ENCODE results near the gene POLDIP3.
"Not testable (repeated sequence)": the region's sequence is repeated elsewhere in the genome, so short reads cannot be mapped to it uniquely, and the experiment has no call there.

The POLDIP3 gene

GRCh38 chr22:42586381-42586780 lies 28.3 kb downstream of the POLDIP3 start:
- no peak overlapping the region for H3K27ac ChIP-seq
- TF ChIP-seq CTCF (conservative IDR thresholded peaks at IDR 0.05) = no peak

GRCh38 chr22:42585096-42585495 lies 29.6 kb downstream of the POLDIP3 start:
- no peak overlapping the region for H3K27ac ChIP-seq
- TF ChIP-seq CTCF (conservative IDR thresholded peaks at IDR 0.05) = no peak

GRCh38 chr22:42584364-42584940 lies 30.2 kb downstream of the POLDIP3 start:
- H3K27ac ChIP-seq = no peak overlapping the region
- TF ChIP-seq CTCF (conservative IDR thresholded peaks at IDR 0.05) = no peak

GRCh38 chr22:42582987-42583386 lies 31.7 kb downstream of the POLDIP3 start:
- no peak overlapping the region for H3K27ac ChIP-seq
- TF ChIP-seq CTCF (conservative IDR thresholded peaks at IDR 0.05) = no peak

- H3K27ac ChIP-seq = peak overlapping the region; percentile 47; the same call in 1 of the 2 replicates
- no peak for TF ChIP-seq CTCF (conservative IDR thresholded peaks at IDR 0.05)
These were observed 32.6 kb downstream of the POLDIP3 start for GRCh38 chr22:42581762-42582716.

- peak overlapping the region; percentile 47; the same call in 1 of the 2 replicates for H3K27ac ChIP-seq
These were observed 33.4 kb downstream of the POLDIP3 start for GRCh38 chr22:42581194-42581761.

- not testable (repeated sequence) for H3K27ac ChIP-seq
These were observed 34.6 kb downstream of the POLDIP3 start for GRCh38 chr22:42580040-42580439.

- TF ChIP-seq CTCF (conservative IDR thresholded peaks at IDR 0.05) = no peak
- no peak overlapping the region for H3K27ac ChIP-seq
These were observed 37.0 kb downstream of the POLDIP3 start for GRCh38 chr22:42577623-42578240.

GRCh38 chr22:42577141-42577540 lies 37.5 kb downstream of the POLDIP3 start:
- H3K27ac ChIP-seq = not testable (repeated sequence)

- not testable (repeated sequence) for H3K27ac ChIP-seq
These were observed 38.6 kb downstream of the POLDIP3 start for GRCh38 chr22:42575996-42576574.

GRCh38 chr22:42574468-42574867 lies 40.2 kb downstream of the POLDIP3 start:
- H3K27ac ChIP-seq = not testable (repeated sequence)

GRCh38 chr22:42574046-42574445 lies 40.6 kb downstream of the POLDIP3 start:
- not testable (repeated sequence) for H3K27ac ChIP-seq

Measured in VCaP (cell line).